NCI-H1092 treated with DMSO at 0.1 percent for 48 hours (cell line): ENCODE measurements around the gene RAI2.

ENCODE experiments used
- DNase-seq: peaks from one replicate; lab custom pipeline; 2025; lab: John Stamatoyannopoulos, UW

The RAI2 gene

DNA sequence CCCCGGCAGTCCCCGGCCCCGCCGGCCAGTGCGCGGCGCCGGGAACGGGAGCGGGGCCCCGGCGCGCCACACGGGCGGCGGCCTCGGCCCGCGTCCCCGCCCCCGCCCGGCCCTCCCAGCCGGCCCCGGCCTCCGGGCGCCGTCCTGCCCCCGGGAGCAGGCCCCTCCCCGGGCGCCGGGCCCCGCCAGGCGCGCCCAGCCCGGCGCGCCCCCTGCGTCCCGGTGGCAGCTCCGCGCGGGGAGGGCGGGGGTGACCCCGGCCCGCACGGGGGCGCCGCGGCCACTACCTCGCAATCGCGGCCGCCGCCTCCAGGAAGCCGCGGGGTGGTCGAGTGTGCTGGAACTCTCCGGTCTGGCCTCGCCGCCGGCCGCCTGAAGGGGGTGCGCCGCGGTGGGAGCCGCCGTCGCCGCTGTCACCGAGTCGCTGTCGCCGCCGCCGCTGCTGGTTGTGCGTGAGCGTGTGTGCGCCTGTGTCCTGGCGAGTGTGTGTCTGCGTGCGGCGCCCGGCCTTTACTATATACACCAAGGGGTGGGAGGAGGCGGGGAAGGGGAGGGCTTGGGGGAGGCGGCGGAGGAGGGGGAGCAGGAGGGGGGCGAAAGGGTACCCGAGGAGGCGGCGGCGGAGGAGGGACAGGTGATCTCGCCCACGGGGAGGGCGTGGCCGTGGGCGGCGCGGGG lies at the start of gene RAI2:
TSS of gene RAI2 (minus strand) at position 488 of the 678 bp plus-strand sequence. CDS start 59,288 bp downstream, outside the sequence.
- no peak for DNase-seq

DNA sequence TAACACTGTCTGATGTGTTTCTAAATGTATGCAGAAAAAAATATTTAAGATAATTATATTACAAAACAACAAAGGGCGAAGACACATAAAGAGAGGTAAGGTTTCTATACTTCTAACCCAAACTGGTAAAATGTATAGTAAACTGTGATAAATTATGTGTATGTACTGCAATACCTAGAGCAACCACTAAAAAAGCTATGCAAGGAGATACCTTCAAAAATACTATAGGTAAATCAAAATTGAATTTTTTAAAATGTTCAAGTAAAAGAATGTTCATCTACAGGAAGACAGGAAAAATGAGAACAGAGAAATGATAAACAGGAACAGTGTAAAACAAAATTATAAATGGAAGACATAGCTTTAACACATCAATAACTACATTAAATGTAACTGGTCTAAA lies 27.3 kb upstream of the RAI2 start:
- no peak for DNase-seq

DNA sequence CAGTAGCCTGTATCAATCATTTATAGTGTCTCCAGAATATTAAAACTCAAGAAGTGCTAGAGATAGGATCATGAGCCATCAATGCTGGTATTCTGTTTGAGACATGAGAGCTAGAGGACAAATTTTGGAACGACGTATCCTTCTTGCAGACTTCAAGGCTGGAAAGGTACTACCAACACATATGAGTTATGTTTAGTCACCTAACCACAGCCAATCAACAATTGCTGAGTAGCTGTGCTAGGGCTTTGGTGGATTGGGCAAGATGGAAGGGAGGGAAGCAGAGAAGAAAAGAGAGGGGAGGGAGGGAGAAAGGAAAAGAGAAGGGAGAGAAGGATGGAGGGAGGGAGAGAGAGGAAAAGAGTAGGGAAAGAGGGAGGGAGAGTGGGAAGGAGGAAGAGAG lies 21.6 kb upstream of the RAI2 start:
- DNase-seq: no peak

DNA sequence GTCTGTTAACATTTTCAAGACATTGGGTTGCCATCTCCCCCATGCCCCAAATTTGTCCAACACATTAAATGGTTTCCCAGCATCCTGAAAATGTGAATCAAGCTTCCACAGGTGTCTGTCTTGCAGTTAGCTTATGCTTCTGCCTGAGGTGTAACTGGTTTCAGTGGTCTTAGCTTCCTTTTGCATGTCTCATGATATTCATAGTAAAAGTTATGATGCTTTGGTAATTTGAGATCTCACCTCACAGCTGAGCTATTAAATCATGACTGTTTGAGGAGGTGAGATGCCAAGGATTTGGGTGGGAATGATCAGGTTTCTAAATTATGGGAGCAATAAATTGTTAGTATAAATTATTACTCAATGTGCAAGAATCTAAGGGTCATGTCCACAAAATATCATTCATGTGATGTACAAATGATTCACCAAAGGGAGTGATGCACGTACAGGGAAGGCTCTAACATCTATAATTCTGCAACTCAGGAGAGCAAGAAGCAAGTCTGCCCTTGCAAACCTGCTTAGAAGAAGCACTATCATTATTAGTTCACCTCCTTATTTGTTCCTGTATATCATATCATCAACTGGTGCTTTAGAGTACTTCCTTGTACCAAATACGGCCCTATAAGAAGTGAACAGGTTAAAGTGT lies 17.1 kb upstream of the RAI2 start:
- no peak for DNase-seq

DNA sequence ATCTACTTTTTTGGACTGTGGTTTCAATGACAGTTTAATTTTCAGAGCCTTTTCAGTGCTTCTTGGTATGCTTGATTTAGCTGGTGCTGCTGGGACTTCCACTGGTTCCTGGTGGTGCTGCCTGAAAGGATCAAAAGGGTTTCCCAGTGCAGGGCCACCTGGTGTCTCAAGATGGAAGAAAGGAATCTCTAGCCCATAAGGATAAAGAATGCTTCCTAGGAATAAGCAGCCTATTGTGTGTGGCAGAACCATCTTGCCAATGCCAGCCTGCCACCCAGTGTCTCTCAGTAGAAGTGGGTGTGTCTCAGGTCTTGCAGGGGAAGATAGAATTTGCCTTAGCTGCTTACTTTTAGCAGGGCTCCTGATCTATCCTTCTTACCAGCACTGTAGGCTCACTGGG lies 15.0 kb upstream of the RAI2 start:
- DNase-seq: no peak

DNA sequence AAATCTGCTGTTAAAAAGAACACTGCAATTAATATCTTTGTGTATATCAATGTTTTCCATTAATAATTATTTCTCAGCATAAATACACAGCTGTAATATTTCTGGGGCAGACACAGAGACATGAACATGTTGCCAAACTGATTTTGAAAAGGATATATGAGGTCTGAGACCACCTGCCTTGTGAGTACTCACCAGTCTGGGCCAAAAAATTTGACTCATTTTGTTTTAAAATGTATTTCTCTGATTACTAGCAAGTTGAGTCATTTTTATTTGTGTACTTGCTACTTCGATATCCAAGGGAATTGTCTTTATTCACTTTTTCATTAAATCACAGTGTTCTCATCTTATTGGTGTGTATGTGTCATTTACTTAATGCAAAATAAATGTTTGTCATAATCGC lies 8.5 kb upstream of the RAI2 start:
- no peak for DNase-seq

DNA sequence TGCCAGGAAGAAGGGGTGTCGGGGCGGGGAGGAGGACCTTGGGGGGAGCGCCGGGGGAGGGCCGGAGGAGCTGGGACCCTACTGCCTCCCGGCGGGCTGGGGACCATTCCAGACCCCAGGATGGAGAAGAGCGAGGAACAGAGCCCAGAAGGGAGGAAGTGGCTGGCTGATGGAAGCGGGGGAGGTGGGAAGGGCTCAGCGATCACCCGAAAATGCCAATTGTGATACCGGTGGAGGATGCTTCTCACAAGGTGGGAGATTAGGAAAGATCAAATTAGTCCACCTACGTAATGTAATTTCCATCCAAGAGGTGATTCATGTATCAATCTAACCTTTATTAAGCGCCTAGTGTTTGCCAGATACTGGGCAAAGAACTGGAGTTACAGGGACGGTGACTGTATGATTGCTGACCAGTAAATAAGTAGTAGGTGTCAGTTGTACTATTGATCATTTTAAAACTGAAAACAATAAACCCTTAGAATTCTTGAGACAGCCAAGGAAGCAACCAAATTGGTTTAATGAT lies 452 bp upstream of the RAI2 start:
- DNase-seq: no peak

DNA sequence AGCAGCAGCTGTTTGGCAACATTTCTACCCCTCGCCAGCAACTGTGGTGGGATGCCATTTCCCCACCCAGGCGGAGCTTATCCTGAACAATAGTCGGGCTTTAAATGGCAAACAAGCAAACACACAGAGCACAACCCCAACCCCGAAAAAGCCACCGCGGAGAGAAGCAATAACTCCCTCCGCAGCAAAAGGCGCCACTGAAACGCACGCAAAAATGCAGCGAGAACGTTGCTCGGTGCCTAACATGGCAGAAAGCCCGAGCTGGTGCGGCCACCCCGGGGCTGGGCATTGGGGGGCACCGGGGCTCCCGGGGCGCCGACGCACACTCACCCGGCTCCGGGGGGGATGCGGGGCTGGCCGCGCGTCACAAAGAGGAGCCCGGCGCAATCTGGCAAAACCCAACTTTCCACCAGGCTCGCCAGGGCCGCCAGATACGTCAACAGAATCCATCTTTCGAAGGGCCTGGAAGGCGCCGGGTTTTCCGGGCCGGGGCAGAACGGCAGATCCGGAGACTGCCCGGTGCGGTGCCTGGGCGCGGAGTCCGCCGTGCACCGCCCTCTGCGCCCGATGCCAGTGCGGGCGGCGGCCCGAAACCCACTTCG lies 818 bp downstream of the RAI2 start:
- peak; percentile 16 for DNase-seq

DNA sequence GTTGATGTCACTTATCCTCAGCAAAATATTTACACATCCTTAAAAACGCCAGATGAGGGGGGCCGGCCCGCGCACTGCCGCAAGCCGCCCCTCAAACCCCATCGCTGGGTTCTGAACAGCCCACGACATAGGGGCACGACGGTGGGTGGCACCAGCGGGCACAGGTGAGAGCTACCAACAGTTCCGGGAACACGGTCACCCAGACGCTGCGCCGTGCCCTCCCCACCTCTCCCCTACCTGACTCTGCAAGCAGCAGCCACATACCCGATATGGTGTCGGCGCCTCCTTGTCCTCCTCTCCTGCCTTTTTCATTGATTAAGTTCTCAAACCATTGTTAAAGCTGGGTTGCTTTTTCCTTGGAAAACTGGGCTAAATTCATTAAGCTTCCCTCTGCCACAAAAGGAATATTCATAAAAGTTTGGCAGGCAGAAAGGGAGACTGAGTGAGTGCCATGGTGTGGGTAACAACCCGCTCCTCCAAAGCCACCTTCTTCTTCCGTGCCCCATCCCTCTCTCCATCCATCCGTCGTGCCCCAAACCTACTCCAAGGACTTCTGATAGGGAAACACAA lies 1.4 kb downstream of the RAI2 start:
- peak; percentile 3 for DNase-seq

DNA sequence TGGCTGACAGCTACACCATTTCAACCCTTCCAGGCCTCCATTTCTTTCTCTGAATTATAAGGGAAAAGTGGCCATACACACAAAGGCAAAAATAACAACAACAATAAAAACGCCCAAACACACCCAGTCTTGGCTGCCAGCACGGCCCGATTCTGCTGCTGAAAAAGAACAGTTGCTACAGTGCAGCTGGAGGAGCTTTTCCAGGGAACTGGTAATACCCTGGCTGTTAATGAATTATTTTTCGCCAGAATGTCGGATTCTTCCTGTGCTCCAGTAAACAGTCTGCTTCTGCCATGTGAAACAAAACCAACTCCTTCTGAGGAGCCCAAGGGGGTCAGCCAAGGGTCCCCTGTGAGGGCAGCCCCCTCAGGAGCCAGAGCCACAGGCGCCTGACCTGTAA lies 6.6 kb downstream of the RAI2 start:
- DNase-seq: no peak

DNA sequence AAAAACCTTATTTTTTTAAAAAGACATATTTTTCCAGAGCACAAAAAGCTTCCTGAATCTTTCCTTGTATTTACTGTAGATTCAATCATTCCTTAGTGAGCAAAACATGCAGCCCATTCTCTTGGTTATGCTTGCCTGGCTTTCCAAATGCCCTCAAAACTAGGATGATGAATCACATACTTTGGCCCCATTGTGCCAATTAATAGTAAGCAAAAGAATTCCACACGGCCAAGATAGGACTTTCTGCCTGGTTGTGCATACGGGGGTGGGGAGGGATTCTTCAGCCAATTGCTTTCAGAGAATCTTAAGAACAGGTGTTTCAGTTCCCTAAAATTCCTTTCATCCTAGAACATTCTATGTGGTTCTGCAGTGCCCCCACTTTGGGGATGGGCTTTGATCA lies 7.0 kb downstream of the RAI2 start:
- no peak for DNase-seq

DNA sequence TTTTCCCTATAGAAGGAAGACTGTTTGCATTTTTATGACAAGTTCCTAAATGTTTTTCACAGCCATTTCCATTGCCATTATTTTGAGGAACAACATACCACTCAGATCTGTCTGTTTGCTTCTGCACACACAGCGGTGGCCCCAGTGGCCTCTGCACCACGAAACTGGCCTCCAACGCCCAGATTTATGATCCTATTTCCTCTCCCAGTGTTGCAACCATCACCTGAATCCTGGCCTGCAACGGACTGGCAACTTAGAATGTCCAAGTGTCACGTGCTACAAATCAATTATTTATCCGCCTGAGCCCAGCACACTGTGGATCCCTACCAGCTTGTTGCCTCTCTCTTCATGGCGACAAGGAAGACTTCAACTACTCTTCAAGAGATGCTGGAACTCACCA lies 9.2 kb downstream of the RAI2 start:
- DNase-seq: no peak

DNA sequence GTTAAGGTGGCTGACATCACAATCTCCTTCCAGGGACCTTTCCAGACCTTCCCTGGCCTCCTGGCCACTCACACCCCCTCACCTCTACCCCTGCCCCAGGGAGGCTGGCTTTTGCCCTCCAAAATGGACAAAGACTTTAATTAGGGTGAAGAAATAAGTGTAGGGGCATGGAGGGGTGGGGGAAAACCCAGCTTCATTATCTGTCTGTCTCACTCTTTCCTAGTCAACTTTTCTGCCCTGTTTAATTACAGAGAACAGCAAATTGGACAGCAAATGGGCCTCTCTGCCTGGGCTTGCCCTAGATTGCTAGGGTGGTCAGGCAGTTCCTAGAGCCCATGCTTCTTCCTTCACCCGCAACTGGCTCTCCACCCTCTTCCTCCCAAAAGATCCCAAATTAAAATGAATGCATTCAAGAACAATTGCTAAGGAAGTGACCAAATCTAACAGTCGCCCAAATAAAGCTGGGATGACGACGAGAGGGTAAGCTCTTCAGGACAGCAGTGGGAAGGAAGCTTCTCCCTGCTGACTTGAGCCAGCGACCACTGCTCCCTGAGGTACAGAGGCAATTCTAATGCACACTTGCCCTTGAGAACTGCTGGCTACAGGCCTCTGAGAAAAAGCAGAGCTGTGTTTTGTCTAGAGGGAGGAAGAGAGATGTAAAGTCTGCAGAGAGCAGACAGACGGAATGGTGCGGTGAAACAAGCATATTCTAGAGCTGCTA lies 12.4 kb downstream of the RAI2 start:
- DNase-seq: no peak

DNA sequence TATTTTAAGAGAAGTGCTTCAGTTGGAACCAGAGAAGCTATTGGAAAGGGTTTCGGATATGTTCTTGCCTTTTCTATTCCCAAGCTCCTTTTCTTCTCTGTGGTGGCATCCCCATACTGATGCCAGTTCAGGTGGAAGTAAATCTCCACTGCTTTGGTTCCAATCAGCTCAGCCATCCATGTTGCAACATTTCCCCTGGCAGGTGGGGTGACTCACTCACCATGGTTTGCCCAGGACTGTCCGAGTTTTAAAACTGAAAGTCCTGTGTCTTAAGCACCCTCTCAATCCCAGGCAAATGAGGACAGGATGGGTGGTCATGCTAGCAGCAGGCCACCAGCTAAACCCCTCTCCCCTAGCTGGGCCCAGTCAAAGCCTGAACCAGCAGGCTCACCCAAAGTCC lies 15.1 kb downstream of the RAI2 start:
- no peak for DNase-seq

DNA sequence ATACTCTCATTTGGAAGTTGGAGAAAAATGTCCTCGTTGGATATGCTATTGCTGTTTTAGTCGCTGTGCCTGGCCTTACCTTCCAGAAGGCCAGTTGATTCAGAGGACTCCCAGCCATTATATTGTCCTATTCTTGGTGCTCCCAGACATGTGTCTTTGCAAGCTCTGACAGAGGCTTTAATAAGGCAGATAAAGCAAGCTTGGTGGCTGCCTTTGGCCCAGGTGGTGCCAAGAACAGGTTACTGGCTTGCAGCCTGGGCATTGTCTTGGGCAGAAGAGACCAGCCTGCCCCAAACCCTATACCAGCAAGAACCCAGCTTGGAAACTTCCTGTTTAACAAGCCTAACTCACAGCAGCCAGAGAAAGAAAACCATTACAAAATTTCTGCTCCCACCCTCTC lies 16.9 kb downstream of the RAI2 start:
- no peak for DNase-seq

DNA sequence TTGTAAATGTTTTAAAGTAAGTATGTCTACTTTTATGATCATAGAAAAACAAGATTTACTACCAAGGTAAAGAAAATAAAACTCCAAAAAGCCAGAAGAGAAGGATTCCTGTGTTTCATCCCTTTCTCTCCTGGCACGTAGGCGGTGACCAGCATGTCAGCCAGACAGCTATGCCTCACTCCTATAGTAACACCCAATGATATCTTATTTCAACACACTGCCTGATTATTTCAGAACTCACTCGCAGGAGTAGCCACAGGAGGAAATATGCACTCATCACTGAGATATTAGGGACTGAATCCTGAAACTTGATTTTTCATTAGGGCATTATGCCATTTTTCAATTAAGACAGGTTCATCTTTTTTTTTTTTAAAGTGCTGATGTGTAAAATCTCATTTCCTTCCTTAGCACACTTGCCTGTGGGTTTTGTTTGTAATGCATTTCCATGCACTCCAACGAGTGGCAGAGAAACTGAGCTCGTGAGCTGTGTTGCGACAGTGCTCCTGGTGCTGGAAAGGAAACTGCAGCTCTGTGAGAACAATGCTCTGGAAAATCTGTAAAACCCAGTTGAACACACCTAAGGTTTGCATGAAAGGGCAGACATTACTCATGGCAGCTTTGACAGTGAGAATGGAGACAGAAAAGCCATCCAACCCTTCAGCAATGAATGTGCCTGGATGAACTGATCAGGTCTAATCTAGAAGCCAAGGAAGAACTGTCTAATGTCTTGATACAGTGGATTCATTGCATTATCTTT lies 18.2 kb downstream of the RAI2 start:
- no peak for DNase-seq

DNA sequence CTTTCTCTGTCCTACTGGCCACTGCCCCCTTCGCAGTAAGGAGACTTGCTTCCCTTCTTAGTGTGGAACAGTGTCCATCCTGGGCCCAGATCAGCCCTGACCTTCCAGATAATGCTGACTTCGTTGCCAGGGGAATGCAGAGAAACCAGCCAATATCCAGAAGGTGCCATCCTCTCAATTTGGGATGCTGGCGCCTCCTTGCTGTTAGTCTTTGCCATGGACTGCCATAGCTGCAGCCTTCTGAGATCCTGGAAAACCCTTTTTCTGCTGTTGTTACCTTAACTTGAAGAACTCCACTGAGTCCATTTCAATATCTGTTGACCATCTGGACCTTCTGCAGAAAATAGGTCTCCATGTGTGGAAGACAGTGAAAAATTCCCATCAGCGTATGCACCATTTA lies 21.8 kb downstream of the RAI2 start:
- DNase-seq: no peak

DNA sequence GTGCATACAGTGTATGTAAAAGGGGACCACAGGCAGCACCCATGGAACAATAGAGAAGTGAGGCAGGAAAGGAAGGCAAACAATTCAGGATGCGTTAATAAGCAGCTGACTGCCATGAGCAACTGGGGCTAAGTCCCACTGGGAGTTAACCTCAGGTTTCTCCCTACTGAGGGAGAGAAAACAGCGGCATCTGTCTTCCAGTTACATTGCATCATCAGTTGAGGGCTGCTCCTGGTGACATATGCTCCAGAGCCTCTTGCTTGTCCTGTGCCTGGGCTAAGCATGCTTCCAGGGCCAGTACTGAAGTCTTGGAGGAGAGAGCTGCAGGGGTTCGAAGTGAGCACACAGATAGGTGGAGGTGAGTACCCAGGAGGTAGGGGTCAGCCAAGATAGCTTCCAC lies 24.3 kb downstream of the RAI2 start:
- peak; percentile 6 for DNase-seq

DNA sequence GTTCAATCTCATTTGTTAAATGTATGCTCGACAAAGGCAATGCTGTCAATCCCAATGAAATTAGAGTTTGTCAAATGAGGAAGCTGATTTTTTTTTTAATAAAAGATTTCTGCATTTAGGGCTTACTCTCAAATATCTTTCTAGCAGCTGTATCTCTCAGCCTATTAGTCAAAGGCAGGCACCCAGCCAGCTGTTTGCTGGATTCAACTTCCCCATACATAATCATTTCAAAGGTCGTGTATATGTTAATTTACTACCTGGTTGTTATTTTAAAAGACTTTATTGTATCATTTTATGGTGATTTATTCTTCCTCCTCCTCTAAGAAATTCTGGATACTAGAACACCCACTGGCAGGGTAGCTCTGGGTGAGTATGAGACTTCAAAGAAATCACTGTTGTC lies 27.1 kb downstream of the RAI2 start:
- no peak for DNase-seq

DNA sequence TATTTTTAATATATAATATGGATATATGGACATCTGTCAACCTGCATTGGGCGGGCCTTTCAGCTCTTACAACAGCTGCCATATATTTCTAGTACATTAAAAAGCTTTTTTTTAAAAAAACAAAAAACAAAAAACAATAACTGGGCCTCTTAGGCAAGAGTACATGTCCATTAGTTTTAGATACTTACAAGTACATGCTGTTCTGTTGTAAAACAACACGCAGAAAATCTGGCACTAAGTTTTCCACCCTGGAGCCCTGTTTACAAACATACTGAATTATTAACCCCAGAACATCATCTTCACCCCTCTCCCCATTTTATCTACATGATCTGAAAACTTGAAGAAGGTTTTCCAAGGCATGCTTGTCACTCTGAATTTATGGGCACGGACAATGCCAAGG lies 29.8 kb downstream of the RAI2 start:
- no peak for DNase-seq

DNA sequence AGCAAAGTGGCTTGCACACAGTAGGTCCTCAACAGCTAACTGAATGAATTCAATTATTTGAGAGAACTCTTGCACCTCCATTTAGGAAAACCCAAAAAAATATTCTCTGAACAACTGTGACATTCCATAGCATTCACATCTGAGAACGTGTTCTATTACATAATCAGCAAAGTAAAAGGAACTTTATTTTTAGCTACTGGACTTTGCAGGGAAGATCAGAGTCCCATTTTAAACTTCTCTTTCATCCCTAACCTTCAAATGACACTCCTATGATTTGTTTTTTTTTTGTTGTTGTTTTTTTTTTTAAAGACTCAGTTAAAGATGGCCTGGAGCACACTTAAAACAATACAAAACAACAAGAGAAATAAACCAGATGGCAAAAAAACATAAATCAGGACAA lies 30.9 kb downstream of the RAI2 start:
- DNase-seq: no peak

DNA sequence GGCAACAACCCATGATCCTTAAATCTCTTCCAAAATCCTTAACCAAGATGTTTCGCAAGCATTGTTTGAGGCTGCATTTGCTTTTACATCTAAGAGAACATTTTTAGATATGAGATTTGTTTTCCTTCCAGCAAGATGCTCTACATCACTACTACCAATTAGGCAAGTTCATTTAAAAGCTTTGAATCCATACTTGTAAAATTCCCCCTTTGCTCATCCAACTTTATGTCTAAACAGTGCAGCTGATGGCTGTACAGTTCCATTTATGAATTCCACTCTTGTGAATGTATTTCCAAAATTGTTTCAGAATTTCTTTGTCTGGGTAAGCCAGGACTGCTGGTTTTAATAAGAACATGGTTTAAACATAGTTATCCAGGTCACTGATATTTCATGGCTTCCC lies 31.5 kb downstream of the RAI2 start:
- no peak for DNase-seq
